ENCODE results near the gene PAPPA. TPM values are rescaled to one million over a fixed set of nuclear protein-coding genes. Genes with fewer than 3 reads are reported as not detected.

PAPPA gene
- total RNA-seq (2014; rRNA removed; shearing (Covaris generic)) (not detected in 2 replicates), total RNA-seq (2022) (not detected in 2 replicates), Bru-seq, nascent RNA (percentile 3 among the genes with signal in this experiment), BruChase-seq, experiment 1, labeled RNA remaining after a 6-hour chase (not detected), BruChase-seq, experiment 2, labeled RNA remaining after a 2-hour chase (percentile 1 among the genes with signal in this experiment)
- long read RNA-seq, partial matches to known transcripts: 0 of 1 reads
- long read RNA-seq, other reads (novel, unspliced or antisense): 1 of 1 reads

GRCh38 chr9:116153765-116154333, at the start of gene PAPPA:
Gene PAPPA, plus strand, starts transcription at chr9:116153791. Its CDS starts 382 bp downstream, at chr9:116154173.
- H3K79me2 ChIP-seq (ENCODE audit: insufficient read depth, low read depth, low read length): no peaks in the 10 kb centered on the region
- no peak within 1 kb of the TSS for H3K4me2 ChIP-seq (ENCODE audit: low read length)
- no peak within 1 kb of the TSS for H3K27ac ChIP-seq (ENCODE audit: low read depth, low read length, poor library complexity, severe bottlenecking)
- CTCF ChIA-PET (ENCODE audit: unreplicated experiment): no interaction called here
- intact Hi-C loops (cut with micrococcal nuclease; ENCODE audit: unreplicated experiment): loop anchor here (5.0 kb wide), 1 partner anchor 418 kb away; no protein-coding TSS in a partner anchor
- H4K20me1 ChIP-seq (ENCODE audit: insufficient read depth, low read length): no peaks in the 10 kb centered on the region
- H3K9me3 ChIP-seq (ENCODE audit: low read length): no peaks in the 10 kb centered on the region
- POLR2A ChIA-PET: interaction anchor here (0.6 to 0.7 kb wide), 2 partner anchors 10 to 1628 kb away, joined by 3 to 4 read pairs; no protein-coding TSS in a partner anchor
- H3K9me2 ChIP-seq (ENCODE audit: insufficient read depth, low read length): no peaks in the 10 kb centered on the region
- H3K36me3 ChIP-seq (ENCODE audit: insufficient read depth, low read length): no peaks in the 10 kb centered on the region
- no peak within 1 kb of the TSS for H2AFZ ChIP-seq (ENCODE audit: low read length)
- no TSS peak for BruUV-seq (replicated peaks)
- no peaks in the 10 kb centered on the region for H3K4me1 ChIP-seq (ENCODE audit: insufficient read depth, low read length, poor library complexity, severe bottlenecking)
- no peak for DNase-seq (ENCODE audit: low spot score)
- TF ChIP-seq, protein P1, sequence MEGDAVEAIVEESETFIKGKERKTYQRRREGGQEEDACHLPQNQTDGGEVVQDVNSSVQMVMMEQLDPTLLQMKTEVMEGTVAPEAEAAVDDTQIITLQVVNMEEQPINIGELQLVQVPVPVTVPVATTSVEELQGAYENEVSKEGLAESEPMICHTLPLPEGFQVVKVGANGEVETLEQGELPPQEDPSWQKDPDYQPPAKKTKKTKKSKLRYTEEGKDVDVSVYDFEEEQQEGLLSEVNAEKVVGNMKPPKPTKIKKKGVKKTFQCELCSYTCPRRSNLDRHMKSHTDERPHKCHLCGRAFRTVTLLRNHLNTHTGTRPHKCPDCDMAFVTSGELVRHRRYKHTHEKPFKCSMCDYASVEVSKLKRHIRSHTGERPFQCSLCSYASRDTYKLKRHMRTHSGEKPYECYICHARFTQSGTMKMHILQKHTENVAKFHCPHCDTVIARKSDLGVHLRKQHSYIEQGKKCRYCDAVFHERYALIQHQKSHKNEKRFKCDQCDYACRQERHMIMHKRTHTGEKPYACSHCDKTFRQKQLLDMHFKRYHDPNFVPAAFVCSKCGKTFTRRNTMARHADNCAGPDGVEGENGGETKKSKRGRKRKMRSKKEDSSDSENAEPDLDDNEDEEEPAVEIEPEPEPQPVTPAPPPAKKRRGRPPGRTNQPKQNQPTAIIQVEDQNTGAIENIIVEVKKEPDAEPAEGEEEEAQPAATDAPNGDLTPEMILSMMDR (conservative IDR thresholded peaks at IDR 0.05; ENCODE audit: low read length): no peak
- no peak for TF ChIP-seq EZH2phosphoT487 (IDR thresholded peaks at IDR 0.05; ENCODE audit: borderline replicate concordance, low read depth, low read length)
- no peak within 1 kb of the TSS for H3K4me3 ChIP-seq (ENCODE audit: low read depth, low read length, poor library complexity, severe bottlenecking)

DNA sequence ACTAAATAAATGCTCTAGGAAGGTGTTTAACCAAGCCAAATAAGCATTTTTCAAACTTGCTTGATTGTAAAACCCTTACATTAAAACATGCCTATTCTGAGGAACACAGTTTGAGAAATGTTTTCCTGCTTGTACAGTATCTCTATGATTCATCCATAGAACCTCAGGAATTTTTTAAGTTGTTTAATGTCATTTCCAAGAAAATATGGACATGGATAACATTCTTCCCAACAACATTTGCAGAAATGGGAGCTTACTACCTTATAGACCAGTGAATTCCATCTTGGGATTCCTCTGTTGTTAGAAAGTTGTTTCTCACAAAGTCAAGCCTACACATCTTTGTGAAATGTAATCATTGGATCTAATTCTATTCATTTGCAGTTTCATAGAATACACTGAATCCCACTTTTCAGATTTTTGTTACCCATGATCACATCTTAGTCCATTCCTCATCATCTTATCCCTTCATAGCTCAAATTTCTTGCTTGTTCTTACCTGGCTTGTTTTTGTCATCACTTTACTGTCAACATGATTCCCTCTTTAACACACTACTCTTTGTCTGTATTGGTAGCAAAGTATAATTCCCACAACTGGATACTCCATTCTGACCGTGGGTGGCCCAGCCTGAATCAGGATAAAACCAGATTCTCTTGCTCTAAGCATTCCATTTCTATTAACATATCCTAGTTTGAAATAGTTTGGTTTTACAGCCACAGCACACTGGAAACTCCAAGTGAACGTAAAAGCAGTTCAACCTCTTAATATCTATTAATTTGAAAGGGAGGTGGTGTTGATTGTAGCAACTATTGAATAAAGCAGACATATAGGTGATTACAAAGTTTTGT, 49.4 kb upstream of the PAPPA start:
- POLR2A ChIA-PET: no interaction called here
- no peak for DNase-seq (ENCODE audit: low spot score)
- Histone ChIP-seq H4K20me1 (ENCODE audit: insufficient read depth, low read length) (no peaks in the 10 kb centered on the region), H3K27ac (ENCODE audit: low read depth, low read length, poor library complexity, severe bottlenecking) (no peak overlapping the region), H3K9me3 (ENCODE audit: low read length) (no peaks in the 10 kb centered on the region), H3K4me2 (ENCODE audit: low read length) (no peak overlapping the region), H3K9me2 (ENCODE audit: insufficient read depth, low read length) (no peaks in the 10 kb centered on the region), H3K4me1 (ENCODE audit: insufficient read depth, low read length, poor library complexity, severe bottlenecking) (no peaks in the 10 kb centered on the region), H3K79me2 (ENCODE audit: insufficient read depth, low read depth, low read length) (no peaks in the 10 kb centered on the region), H3K36me3 (ENCODE audit: insufficient read depth, low read length) (no peaks in the 10 kb centered on the region), H2AFZ (ENCODE audit: low read length) (no peak overlapping the region), H3K4me3 (ENCODE audit: low read depth, low read length, poor library complexity, severe bottlenecking) (no peak overlapping the region)
- CTCF ChIA-PET (ENCODE audit: unreplicated experiment): no interaction called here
- TF ChIP-seq, protein P1 (conservative IDR thresholded peaks at IDR 0.05; ENCODE audit: low read length): no peak
- TF ChIP-seq EZH2phosphoT487 (IDR thresholded peaks at IDR 0.05; ENCODE audit: borderline replicate concordance, low read depth, low read length): no peak
- no TSS peak for BruUV-seq (replicated peaks)
- intact Hi-C loops (cut with micrococcal nuclease; ENCODE audit: unreplicated experiment): no loop called here
